Stimulated activated naive CD4-positive, alpha-beta T cell (primary cell): ENCODE data around the gene GALNT7.
"Not testable (repeated sequence)": the region's sequence is repeated elsewhere in the genome, so short reads cannot be mapped to it uniquely, and the experiment has no call there.

ENCODE experiments used
- DNase-seq, 6 experiments: peaks; one replicate each; lab custom pipeline; 2025; lab: John Stamatoyannopoulos, UW

Gene GALNT7

GRCh38 chr4:173194157-173194556 is 25.5 kb downstream of the GALNT7 start:
- no peak for DNase-seq

- no peak for DNase-seq
Measured at GRCh38 chr4:173195109-173195508, 26.5 kb downstream of the GALNT7 start.

GRCh38 chr4:173199553-173199952 is 30.9 kb downstream of the GALNT7 start:
- no peak for DNase-seq

DNA sequence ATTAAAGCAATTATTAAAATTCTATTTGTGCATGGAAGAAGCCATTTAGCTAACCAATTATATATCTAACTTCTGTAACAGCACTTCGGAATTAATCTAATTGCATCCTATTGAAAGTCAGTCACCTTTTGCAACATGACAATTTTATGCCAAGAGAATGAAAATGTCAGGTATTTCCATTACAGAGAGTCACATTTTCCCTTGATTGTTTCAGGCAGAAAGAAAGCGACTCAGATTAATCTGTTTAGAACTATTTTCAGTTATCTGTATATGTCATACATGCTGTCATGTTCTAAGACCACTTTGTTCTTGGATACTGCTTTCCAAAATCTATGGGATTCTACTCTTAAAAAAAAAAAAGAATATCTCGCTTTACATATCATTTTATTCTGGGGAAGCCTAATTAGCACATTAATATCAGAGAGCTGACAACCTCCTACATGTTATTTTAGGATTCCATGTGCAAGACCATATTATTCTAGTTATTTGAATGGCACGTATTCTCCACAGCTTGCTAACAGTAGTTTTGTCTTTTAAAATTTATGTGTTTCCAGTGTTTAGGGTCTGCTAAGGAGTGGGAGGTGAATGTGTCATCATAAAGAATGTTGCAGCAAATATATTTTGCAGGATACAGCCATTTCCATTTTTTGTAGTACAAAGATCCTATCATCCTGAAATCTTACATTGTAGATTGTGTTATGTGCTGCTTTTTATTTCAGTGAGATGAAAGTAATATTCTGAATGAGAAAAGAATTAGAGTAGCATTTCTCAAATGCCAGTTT is 31.7 kb downstream of the GALNT7 start:
- DNase-seq = no peak

DNA sequence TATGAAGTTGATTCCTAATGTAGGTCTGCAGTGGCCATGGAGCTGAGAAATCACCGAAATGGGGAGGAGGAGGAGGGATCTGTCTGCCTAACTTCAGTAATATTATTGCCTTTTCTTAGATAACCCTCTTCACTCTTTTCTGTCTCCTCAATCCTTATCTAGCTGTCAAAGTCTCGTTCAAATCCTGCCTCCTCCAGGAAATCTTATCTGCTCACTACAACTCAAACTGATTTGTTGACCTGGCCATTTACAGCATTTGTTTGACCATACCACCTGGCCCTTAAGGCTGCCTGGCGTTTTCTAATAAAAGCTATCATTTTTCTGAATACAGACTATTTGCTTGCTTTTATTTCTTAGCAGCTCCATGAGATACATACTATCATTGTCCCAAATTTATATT is 33.8 kb downstream of the GALNT7 start:
- no peak for DNase-seq

- no peak for DNase-seq
Measured at GRCh38 chr4:173205656-173206055, 37.0 kb downstream of the GALNT7 start.

- DNase-seq = no peak
Measured at GRCh38 chr4:173208420-173208819, 39.8 kb downstream of the GALNT7 start.

GRCh38 chr4:173211222-173211621 is 42.6 kb downstream of the GALNT7 start:
- DNase-seq = no peak

- DNase-seq = no peak
Measured at GRCh38 chr4:173211838-173212237, 43.2 kb downstream of the GALNT7 start.

DNA sequence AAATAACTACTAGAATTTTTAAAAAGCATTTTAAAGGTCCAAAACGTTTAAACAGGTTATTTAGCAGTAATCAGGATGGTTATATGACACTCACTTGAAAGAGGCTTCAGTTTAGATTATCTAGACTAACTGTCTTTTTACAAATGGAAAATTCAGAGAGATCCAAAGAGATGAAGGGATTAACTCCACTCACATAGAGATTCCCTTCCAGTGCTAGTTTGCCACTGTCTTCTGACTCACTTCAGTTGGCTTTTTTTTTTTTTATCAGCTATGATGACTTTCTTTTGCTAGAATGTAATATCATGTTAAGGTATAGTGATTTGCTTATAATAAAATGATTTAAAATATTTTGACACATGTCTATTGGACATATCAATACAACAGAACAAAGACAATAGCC is 43.8 kb downstream of the GALNT7 start:
- DNase-seq = no peak

DNA sequence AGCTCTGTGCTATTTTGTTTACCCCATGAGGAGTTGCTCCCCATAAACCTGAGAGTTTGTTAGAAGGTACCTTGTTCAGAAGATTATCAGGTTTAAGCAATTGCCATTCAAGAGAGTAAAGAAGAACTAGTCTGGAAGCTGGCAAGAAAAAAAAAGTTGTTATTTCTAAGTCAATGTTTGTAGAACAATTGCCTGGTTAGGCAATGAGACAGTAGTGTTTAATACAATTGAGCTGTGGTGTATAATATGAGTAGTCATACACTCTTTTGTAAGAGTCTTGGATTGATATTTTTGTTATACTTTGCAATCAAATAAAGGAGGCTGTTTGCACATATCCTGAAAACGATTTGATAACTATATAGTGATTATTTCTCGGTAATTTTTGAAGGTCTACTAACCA is 44.7 kb downstream of the GALNT7 start:
- no peak for DNase-seq

- DNase-seq = no peak
Measured at GRCh38 chr4:173214231-173214630, 45.6 kb downstream of the GALNT7 start.

DNA sequence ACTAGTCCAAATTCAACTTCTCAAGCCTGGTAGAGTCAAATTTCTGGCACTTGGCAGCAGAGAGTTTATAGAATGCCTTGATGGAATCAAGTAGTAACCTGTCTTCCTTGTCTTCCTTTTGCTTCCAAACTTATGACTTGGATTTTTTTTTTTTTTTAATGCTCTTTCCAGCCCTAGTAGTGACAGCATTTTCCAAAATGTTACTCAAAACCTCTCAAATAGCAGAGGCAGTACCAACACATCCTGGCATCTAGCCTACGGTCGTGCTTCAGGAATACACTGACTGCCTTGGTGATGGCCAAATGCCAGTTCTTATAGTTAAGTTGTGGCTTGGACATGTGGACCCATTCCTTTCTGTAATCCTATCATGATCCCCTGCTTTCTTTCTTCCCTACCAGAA is 46.0 kb downstream of the GALNT7 start:
- DNase-seq = no peak

DNA sequence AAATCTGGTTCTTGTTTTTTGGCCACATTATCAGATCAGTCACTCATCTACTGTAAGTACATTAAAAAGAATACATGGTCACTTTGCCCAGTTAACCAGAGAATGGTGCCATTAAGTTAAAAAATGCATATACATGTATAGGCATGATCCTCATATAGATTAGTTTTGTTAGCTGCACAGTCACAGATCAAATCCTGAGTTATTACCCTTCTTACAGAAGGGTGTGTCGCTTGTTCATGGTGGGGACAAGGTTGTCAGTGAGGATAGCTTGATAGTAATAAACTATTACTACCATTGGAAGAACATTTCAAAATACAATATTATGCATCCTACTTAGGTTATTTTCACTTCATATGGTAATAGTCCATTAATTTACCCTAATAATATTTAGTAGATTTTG is 48.5 kb downstream of the GALNT7 start:
- DNase-seq = no peak

DNA sequence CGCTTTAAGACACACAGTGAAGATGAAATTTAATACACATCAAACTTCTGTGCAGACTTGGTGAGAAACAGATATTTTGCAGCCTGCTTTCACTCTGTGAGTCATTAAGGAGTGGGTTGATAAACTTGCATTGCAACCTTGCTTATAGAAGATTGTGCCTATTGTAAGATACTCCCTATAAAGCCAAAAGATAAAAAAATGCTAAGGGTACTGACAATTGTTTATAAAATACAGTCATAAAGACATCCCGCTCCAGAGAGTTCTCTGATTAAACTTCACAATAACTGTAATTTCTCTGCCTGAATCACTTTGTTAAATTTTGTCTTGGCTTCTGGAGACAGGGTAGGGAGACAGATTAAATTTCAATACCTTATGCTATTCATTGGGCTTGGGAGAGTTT is 49.1 kb downstream of the GALNT7 start:
- DNase-seq = no peak

DNA sequence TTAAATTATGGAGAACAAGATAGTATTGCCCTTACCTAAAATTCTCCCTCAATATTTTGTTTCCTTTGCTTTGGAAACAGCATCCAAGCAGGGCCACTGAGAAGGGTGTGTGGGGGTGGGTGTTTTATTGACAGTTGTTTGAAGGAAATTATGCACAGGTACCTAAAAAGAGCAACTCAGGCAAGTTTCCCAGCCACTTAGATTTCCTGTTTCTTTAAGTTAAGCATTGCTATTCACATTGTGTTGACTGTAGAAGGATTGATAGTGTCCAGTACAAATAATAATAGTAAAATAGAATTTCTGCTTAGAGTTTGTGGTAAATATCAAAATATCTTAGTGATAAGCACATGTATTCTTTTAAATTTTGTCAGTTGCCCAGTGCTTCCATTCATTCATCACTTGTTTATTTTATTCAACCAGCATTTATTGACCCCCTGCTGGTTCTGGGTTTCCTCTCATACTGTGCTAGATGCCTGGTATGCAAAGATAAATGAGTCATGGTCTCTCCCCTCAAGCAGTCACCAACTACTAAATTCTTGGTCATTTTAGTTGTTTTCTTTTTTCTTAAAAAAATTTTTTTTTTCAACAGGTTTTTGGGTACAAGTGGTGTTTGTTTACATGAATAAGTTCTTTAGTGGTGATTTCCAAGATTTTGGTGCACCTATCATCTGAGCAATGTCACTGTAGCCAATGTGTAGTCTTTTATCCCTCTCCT is 50.0 kb downstream of the GALNT7 start:
- no peak for DNase-seq

GRCh38 chr4:173219126-173219437 is 50.5 kb downstream of the GALNT7 start:
- DNase-seq = not testable (repeated sequence)

DNA sequence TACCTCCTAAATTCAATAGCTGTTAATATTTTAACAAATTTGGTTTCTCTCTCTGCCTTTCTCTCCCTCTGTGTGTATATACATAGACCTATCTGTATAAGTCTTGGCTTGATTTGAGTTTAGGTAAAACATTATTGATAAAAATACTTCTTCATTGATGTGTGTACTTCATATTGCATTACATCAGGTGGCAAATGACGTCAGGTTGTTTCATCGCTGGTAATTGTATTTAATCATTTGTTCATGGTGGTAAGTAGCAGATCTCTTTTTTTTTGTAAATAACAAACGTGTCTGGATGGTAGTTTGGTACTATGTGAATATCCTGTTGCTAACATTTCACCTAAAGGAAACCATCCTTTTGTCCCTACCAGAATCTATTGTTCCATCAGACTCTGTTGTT is 55.1 kb downstream of the GALNT7 start:
- DNase-seq = no peak

- DNase-seq = no peak
Measured at GRCh38 chr4:173226401-173226888, 57.8 kb downstream of the GALNT7 start.

DNA sequence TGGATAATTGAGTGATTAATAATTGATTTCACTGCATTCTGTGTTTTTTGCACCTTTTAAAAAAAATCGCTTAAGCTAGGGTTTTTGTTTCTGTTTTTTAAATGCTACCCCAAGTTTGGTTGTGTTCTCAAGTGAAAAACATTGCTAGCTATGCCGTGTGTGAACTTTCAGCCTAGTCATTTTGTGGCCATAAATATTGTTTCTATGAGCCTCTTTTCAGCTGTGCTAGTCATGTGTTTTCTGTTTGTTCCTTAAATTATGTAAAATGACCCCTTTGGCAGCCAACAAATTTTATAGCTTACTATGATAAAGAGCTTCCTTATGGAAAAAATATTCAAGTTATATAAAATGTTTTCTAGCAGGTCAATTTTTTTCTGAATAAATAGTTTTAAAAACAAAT is 59.1 kb downstream of the GALNT7 start:
- no peak for DNase-seq

DNA sequence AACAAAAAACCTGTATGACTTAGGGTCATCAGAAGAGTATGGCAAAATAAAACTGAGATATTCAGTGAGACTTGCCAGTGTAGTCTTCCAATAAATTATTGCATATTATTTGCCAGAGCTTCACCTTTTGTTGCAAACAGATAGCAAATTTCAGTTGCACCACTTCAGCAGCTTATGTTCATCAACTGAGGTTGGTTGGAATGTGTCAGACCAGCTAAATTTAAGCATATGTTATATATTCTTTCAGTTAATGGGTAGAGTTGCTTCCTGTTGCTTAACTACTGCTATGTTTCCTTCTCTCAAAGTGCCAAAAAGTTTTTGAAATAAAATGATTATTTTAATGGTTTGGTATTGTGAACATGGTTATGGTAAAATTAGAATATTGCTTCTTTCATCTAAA is 61.5 kb downstream of the GALNT7 start:
- DNase-seq = no peak

- no peak for DNase-seq
Measured at GRCh38 chr4:173231916-173232315, 63.3 kb downstream of the GALNT7 start.

GRCh38 chr4:173233857-173234256 is 65.2 kb downstream of the GALNT7 start:
- DNase-seq = no peak

DNA sequence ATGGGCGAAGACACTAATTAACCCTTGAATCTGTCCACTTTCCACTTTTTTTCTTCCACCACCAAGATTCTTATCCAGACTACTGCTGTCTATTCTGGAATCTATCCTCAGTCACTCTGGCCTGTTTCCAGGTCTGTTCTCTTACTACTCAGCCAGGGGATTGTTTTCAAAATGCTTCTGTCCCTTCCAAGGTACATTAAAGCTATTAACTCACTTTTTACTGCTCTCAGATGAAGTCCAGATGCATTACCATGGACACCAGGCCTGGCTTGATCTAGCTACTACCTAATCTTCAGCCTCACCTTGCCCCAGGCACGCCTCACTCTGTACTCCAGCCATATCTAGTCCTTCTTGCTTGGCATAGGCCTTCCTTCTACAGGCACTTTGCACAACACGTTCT is 66.4 kb downstream of the GALNT7 start:
- no peak for DNase-seq
